ENCODE measurements around the gene POLD3.
A peak's percentile ranks its signal among the peaks of the same experiment; 100 is the strongest.

Gene POLD3

GRCh38 chr11:74678041-74678440 is 85.7 kb downstream of the POLD3 start:
- TF ChIP-seq, protein P1, sequence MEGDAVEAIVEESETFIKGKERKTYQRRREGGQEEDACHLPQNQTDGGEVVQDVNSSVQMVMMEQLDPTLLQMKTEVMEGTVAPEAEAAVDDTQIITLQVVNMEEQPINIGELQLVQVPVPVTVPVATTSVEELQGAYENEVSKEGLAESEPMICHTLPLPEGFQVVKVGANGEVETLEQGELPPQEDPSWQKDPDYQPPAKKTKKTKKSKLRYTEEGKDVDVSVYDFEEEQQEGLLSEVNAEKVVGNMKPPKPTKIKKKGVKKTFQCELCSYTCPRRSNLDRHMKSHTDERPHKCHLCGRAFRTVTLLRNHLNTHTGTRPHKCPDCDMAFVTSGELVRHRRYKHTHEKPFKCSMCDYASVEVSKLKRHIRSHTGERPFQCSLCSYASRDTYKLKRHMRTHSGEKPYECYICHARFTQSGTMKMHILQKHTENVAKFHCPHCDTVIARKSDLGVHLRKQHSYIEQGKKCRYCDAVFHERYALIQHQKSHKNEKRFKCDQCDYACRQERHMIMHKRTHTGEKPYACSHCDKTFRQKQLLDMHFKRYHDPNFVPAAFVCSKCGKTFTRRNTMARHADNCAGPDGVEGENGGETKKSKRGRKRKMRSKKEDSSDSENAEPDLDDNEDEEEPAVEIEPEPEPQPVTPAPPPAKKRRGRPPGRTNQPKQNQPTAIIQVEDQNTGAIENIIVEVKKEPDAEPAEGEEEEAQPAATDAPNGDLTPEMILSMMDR (IDR thresholded peaks at IDR 0.05): no peak
- Mint-ChIP-seq H3K4me1 (no peaks in the 10 kb centered on the region), H3K36me3 (ENCODE audit: low read depth) (peaks cover 8% of the 10 kb centered on the region), H3K4me3 (no peak overlapping the region), H3K27me3 (ENCODE audit: low read depth, poor library complexity) (peaks cover 12% of the 10 kb centered on the region), H3K27ac (no peak overlapping the region), H3K9me3 (peaks cover 8% of the 10 kb centered on the region)
- no peak for DNase-seq

DNA sequence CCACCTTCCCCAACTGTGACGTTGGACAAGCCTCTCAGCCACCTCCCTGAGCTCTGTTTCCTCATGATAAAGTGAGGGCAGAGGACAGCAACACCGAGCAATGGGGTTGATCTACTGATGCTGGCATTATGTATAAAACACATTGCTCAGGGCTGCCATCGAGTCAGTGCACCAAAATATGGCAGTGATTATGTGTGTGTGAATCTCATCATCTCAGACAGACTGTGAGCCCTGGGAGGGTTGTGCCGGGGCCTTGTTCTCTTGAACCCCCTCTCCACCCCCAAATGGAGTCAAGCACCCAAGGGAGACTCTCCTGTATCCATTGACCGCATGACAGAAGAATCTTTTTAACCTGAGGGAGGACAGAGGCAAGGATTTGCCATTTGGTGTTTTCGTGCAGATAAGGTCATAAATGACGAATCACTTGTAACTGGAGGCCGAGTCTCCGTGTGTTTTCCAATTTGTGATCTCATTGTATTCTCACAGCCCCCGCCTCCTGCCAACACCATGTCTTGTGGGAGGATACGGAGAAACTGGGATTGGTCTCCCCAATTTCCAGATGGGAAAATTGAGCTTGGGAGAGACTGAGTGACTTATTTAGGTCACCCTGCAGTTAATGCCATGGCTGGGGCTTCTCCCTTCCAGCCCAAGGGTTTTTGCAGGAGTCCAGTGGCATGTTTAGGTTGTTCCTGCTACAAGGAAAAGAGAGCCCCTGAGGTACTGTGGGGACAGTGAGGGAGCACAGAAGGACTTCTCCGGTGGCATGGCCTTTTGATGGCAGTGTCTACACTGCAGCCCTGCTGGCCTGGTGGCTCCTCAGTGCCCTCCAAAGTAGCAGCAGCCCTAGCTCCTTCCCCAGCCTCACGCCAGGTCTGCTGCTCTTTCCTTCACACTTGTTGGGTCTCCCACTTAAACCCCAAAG is 86.5 kb downstream of the POLD3 start:
- DNase-seq: no peak
- Mint-ChIP-seq H3K9me3 (peaks cover 6% of the 10 kb centered on the region), H3K27ac (no peak overlapping the region), H3K4me3 (no peak overlapping the region), H3K27me3 (ENCODE audit: low read depth, poor library complexity) (peaks cover 12% of the 10 kb centered on the region), H3K4me1 (no peaks in the 10 kb centered on the region), H3K36me3 (ENCODE audit: low read depth) (peaks cover 6% of the 10 kb centered on the region)
- TF ChIP-seq, protein P1 (IDR thresholded peaks at IDR 0.05): no peak

DNA sequence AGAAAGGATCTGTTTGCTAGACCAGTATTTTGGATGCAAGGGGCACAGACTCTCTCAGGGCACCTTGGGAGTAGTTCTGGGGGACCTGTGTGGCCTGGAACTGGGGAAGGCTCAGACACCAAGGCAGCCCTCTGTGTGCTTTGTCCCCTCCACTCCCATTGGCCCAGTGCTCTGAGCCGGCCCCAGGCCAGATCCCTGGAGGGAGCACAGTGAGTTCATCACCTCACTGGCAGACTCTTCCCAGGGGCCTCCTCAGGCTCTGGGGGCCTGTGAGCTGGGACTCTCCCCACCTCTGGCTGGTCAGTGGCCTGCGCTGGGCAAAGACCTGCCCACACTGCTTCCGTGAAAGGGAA is 87.1 kb downstream of the POLD3 start:
- H3K4me1 Mint-ChIP-seq: no peaks in the 10 kb centered on the region
- TF ChIP-seq, protein P1 (IDR thresholded peaks at IDR 0.05): no peak
- no peak overlapping the region for H3K27ac Mint-ChIP-seq
- peaks cover 3% of the 10 kb centered on the region for H3K9me3 Mint-ChIP-seq
- H3K27me3 Mint-ChIP-seq (ENCODE audit: low read depth, poor library complexity): peaks cover 12% of the 10 kb centered on the region
- peaks cover 3% of the 10 kb centered on the region for H3K36me3 Mint-ChIP-seq (ENCODE audit: low read depth)
- DNase-seq: no peak
- H3K4me3 Mint-ChIP-seq: no peak overlapping the region

GRCh38 chr11:74680035-74680671 is 87.8 kb downstream of the POLD3 start:
- DNase-seq: no peak
- TF ChIP-seq, protein P1 (IDR thresholded peaks at IDR 0.05): no peak
- Mint-ChIP-seq H3K36me3 (ENCODE audit: low read depth) (no peaks in the 10 kb centered on the region), H3K27ac (no peak overlapping the region), H3K4me1 (no peaks in the 10 kb centered on the region), H3K4me3 (no peak overlapping the region), H3K9me3 (no peaks in the 10 kb centered on the region), H3K27me3 (ENCODE audit: low read depth, poor library complexity) (peaks cover 16% of the 10 kb centered on the region)

DNA sequence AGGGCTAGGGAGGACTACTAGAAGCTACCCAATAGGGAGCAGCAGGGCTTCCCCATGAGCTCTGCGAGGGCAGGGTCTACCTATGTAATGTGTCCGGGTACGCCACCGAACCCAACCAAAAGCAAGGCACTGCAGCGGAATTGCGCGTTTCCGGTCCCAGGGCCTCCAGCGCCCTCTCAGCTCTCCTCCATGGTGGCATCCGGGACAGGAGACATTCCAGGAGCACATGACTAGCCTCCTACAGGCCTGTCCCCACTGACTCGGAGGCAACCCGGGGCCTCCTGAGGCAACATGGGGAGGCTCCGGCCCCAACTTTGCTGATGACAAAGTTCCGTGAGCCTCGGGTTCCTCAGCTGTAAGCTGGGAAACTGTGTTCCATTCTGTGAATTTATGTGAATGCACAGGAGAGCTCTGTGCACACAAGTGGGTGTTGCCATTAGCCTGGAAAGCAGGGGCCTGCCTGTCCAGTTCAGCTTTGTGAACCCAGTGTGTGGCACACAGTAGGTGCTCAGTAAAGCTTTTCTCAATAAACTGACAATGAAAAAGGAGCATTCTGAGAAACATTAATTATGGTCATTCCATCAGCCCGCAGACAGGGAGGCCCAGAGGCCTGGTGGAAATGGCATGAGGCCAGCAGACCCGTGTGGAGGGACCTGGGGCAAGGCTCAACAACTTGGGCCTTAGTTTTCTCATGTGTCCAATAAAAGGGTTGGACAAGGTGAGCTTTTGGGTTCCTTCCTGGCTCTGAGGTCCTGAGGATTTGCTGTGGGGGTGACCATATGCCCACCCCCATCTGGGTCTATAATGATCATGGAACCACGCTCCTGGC is 88.5 kb downstream of the POLD3 start:
- DNase-seq: no peak
- Mint-ChIP-seq H3K4me1 (no peaks in the 10 kb centered on the region), H3K4me3 (no peak overlapping the region), H3K9me3 (no peaks in the 10 kb centered on the region), H3K36me3 (ENCODE audit: low read depth) (no peaks in the 10 kb centered on the region), H3K27ac (peak overlapping the region; percentile 22), H3K27me3 (ENCODE audit: low read depth, poor library complexity) (peaks cover 16% of the 10 kb centered on the region)
- TF ChIP-seq, protein P1 (IDR thresholded peaks at IDR 0.05): no peak

All from nephron progenitor cell (in vitro differentiated cells).